H9 (cell line): ENCODE data around the gene GNA15. TPM values are rescaled to one million over a fixed set of nuclear protein-coding genes. Genes with fewer than 3 reads are reported as not detected.

Experiments
- DNase-seq: peaks from one replicate; pipeline ENCODE4 v3.0.0-alpha.2; 2017
- H2AFZ ChIP-seq: one replicate; pipeline ENCODE4 v1.6.1; 2013; ENCODE audit warnings: mild to moderate bottlenecking, low read length, control low read depth, moderate library complexity
- H2AK5ac ChIP-seq: 2 replicates; pipeline ENCODE4 v1.6.1; 2013; ENCODE audit warnings: low read length, control low read depth, mixed read lengths; ENCODE audit not compliant: insufficient read length
- H2BK120ac ChIP-seq: one replicate; pipeline ENCODE4 v1.6.1; 2013; ENCODE audit warnings: low read depth, mild to moderate bottlenecking, low read length, control low read depth, inconsistent platforms; ENCODE audit not compliant: poor library complexity, severe bottlenecking
- H2BK12ac ChIP-seq: 2 replicates; pipeline ENCODE4 v1.6.1; 2013; ENCODE audit warnings: low read length, control low read depth, mixed read lengths, low read depth; ENCODE audit not compliant: insufficient read length
- H2BK15ac ChIP-seq: 2 replicates; pipeline ENCODE4 v1.6.1; 2013; ENCODE audit warnings: low read depth, low read length, control low read depth
- H2BK20ac ChIP-seq: one replicate; pipeline ENCODE4 v1.6.1; 2013; ENCODE audit warnings: low read depth, mild to moderate bottlenecking, low read length, control low read depth, inconsistent platforms; ENCODE audit not compliant: poor library complexity, severe bottlenecking
- H2BK5ac ChIP-seq: 2 replicates; pipeline ENCODE4 v1.6.1; 2013; ENCODE audit warnings: low read length, control low read depth, mixed read lengths; ENCODE audit not compliant: insufficient read length
- H3K14ac ChIP-seq: 2 replicates; pipeline ENCODE4 v1.6.1; 2013; ENCODE audit warnings: low read length, control low read depth; ENCODE audit not compliant: insufficient read depth
- H3K18ac ChIP-seq: 2 replicates; pipeline ENCODE4 v1.6.1; 2013; ENCODE audit warnings: low read depth, mild to moderate bottlenecking, mixed read lengths, low read length, control low read depth; ENCODE audit not compliant: insufficient read length
- H3K23ac ChIP-seq: 2 replicates; pipeline ENCODE4 v1.6.1; 2013; ENCODE audit warnings: low read length, control low read depth, mixed read lengths, low read depth; ENCODE audit not compliant: insufficient read length
- H3K23me2 ChIP-seq: 2 replicates; pipeline ENCODE4 v1.6.1; 2013; ENCODE audit warnings: low read depth, mild to moderate bottlenecking, mixed read lengths, low read length, control low read depth; ENCODE audit not compliant: insufficient read length, poor library complexity, severe bottlenecking
- H3K27ac ChIP-seq: 2 replicates; pipeline ENCODE4 v1.5.1; 2013; ENCODE audit warnings: low read length, control low read depth, mixed read lengths, low read depth; ENCODE audit not compliant: insufficient read length
- H3K27me3 ChIP-seq: 2 replicates; pipeline ENCODE4 v1.6.1; 2013; ENCODE audit warnings: low read length, control low read depth, inconsistent platforms; ENCODE audit not compliant: insufficient read depth
- H3K4ac ChIP-seq: 2 replicates; pipeline ENCODE4 v1.6.1; 2013; ENCODE audit warnings: low read depth, mild to moderate bottlenecking, control low read depth, inconsistent platforms, low read length, moderate library complexity
- H3K4me1 ChIP-seq: 2 replicates; pipeline ENCODE4 v1.6.1; 2013; ENCODE audit warnings: low read length, control low read depth, inconsistent platforms; ENCODE audit not compliant: insufficient read depth
- H3K4me2 ChIP-seq: 2 replicates; pipeline ENCODE4 v1.6.1; 2013; ENCODE audit warnings: low read length, control low read depth, mixed read lengths; ENCODE audit not compliant: insufficient read length, insufficient read depth
- H3K56ac ChIP-seq: 2 replicates; pipeline ENCODE4 v1.6.1; 2013; ENCODE audit warnings: low read depth, mild to moderate bottlenecking, mixed read lengths, low read length, control low read depth; ENCODE audit not compliant: insufficient read length
- H3K79me1 ChIP-seq: 2 replicates; pipeline ENCODE4 v1.6.1; 2013; ENCODE audit warnings: low read depth, mild to moderate bottlenecking, moderate library complexity, low read length, control low read depth, inconsistent platforms; ENCODE audit not compliant: insufficient read depth, poor library complexity, severe bottlenecking
- H3K79me2 ChIP-seq: 2 replicates; pipeline ENCODE4 v1.6.1; 2013; ENCODE audit warnings: low read length, control low read depth, inconsistent platforms; ENCODE audit not compliant: insufficient read depth
- H3K9ac ChIP-seq: 2 replicates; pipeline ENCODE4 v1.6.1; 2013; ENCODE audit warnings: low read length, control low read depth, mixed read lengths; ENCODE audit not compliant: insufficient read length; ENCODE audit errors: extremely low read depth
- H3K9me3 ChIP-seq: one replicate; pipeline ENCODE4 v1.6.1; 2013; ENCODE audit warnings: low read depth, low read length, inconsistent platforms; ENCODE audit not compliant: control insufficient read depth
- H3T11ph ChIP-seq: one replicate; pipeline ENCODE4 v1.6.1; 2013; ENCODE audit warnings: mild to moderate bottlenecking, low read length, control low read depth, inconsistent platforms
- H4K20me1 ChIP-seq: one replicate; pipeline ENCODE4 v1.6.1; 2013; ENCODE audit not compliant: control insufficient read depth, insufficient read length, insufficient read depth
- H4K5ac ChIP-seq: 2 replicates; pipeline ENCODE4 v1.6.1; 2013; ENCODE audit warnings: low read depth, mild to moderate bottlenecking, mixed read lengths, low read length, control low read depth; ENCODE audit not compliant: insufficient read length
- H4K8ac ChIP-seq: replicated peaks from 2 replicates; pipeline ENCODE4 v1.6.1; 2013; ENCODE audit warnings: low read length, control low read depth, mixed read lengths, low read depth; ENCODE audit not compliant: insufficient read length
- H4K91ac ChIP-seq: 2 replicates; pipeline ENCODE4 v1.6.1; 2013; ENCODE audit warnings: low read depth, mild to moderate bottlenecking, moderate library complexity, mixed read lengths, low read length, control low read depth; ENCODE audit not compliant: insufficient read length
- H3K27ac Mint-ChIP-seq, 3 experiments: 2 replicates in 2 of 3; 3 replicates in 1 of 3; pipeline ENCODE4 v1.8.0; 2020 to 2021; ENCODE audit warnings: mixed read lengths in 3 of 3, mild to moderate bottlenecking in 1 of 3, moderate library complexity in 1 of 3
- H3K27me3 Mint-ChIP-seq: 2 replicates; pipeline ENCODE4 v1.8.0; 2021; ENCODE audit warnings: low read depth, mild to moderate bottlenecking, moderate library complexity, mixed read lengths
- H3K36me3 Mint-ChIP-seq, 3 experiments: 2 replicates in 2 of 3; 3 replicates in 1 of 3; pipeline ENCODE4 v1.8.0; 2020 to 2021; ENCODE audit warnings: low read depth in 3 of 3, mixed read lengths in 3 of 3; ENCODE audit not compliant: insufficient read depth in 1 of 3
- H3K4me1 Mint-ChIP-seq, 2 experiments: 2 replicates each; pipeline ENCODE4 v1.8.0; 2020; ENCODE audit warnings: mixed read lengths in 2 of 2
- H3K4me3 Mint-ChIP-seq, 2 experiments: 2 replicates in 1 of 2; 3 replicates in 1 of 2; pipeline ENCODE4 v1.8.0; 2020 to 2021; ENCODE audit warnings: mild to moderate bottlenecking in 2 of 2, mixed read lengths in 2 of 2, moderate library complexity in 1 of 2
- H3K9me3 Mint-ChIP-seq, 2 experiments: 2 replicates in 1 of 2; 3 replicates in 1 of 2; pipeline ENCODE4 v1.8.0; 2020; ENCODE audit warnings: mild to moderate bottlenecking in 2 of 2, mixed read lengths in 2 of 2, moderate library complexity in 1 of 2
- WGBS: extraction: QIAGEN DNeasy Blood & Tissue Kit; methylation state at CpG from one replicate; pipeline ENCODE4 v1.1.7; 2013; ENCODE audit warnings: missing lambda C conversion rate, low lambda C conversion rate, mixed read lengths; ENCODE audit not compliant: insufficient read length; ENCODE audit errors: extremely low coverage; 5-methylcytosine and 5-hydroxymethylcytosine counted together
- total RNA-seq: library from RNA; stranded (reverse); gene quantifications from 2 replicates; pipeline ENCODE4 v1.2.1, GENCODE V29; 2021
- TF ChIP-seq, protein P1 (sequence below): fragments of 200-600 bp; sonication (generic); conservative IDR thresholded peaks from 3 replicates; pipeline ENCODE4 v1.8.0; 2021; ENCODE audit warnings: antibody characterized with exemption, mild to moderate bottlenecking

Gene GNA15
- total RNA-seq, 1 experiment from 2014 or later, result not detected

- H3K27me3 Mint-ChIP-seq, result no peaks in the 10 kb centered on the region
- WGBS, result no CpG with 5 or more reads among the region's 43 CpGs
- H4K5ac ChIP-seq, result no peak overlapping the region
- TF ChIP-seq, protein P1, sequence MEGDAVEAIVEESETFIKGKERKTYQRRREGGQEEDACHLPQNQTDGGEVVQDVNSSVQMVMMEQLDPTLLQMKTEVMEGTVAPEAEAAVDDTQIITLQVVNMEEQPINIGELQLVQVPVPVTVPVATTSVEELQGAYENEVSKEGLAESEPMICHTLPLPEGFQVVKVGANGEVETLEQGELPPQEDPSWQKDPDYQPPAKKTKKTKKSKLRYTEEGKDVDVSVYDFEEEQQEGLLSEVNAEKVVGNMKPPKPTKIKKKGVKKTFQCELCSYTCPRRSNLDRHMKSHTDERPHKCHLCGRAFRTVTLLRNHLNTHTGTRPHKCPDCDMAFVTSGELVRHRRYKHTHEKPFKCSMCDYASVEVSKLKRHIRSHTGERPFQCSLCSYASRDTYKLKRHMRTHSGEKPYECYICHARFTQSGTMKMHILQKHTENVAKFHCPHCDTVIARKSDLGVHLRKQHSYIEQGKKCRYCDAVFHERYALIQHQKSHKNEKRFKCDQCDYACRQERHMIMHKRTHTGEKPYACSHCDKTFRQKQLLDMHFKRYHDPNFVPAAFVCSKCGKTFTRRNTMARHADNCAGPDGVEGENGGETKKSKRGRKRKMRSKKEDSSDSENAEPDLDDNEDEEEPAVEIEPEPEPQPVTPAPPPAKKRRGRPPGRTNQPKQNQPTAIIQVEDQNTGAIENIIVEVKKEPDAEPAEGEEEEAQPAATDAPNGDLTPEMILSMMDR, result no peak
- H2BK5ac ChIP-seq, result no peak overlapping the region
- no peak overlapping the region for H2BK12ac ChIP-seq
- no peaks in the 10 kb centered on the region for H3K4me1 Mint-ChIP-seq
- H3K79me1 ChIP-seq, result no peaks in the 10 kb centered on the region
- no peak overlapping the region for H3K23ac ChIP-seq
- no peak overlapping the region for H3K4me3 Mint-ChIP-seq
- no peaks in the 10 kb centered on the region for H3K23me2 ChIP-seq
- H3K79me2 ChIP-seq, result no peaks in the 10 kb centered on the region
- no peak overlapping the region for H3T11ph ChIP-seq
- H3K9me3 ChIP-seq, result no peaks in the 10 kb centered on the region
- no peak overlapping the region for H2AK5ac ChIP-seq
- DNase-seq, result no peak
- no peak overlapping the region for H4K91ac ChIP-seq
- H3K4ac ChIP-seq, result no peak overlapping the region
- H2AFZ ChIP-seq, result no peak overlapping the region
- H3K4me1 ChIP-seq, result no peaks in the 10 kb centered on the region
- H3K27ac ChIP-seq, result no peak overlapping the region
- H3K36me3 Mint-ChIP-seq, result peaks cover 3 to 38% (median 14%) of the 10 kb centered on the region in 3 experiments; a peak in 6 of 7 replicates
- no peak overlapping the region for H2BK15ac ChIP-seq
- no peaks in the 10 kb centered on the region for H3K9me3 Mint-ChIP-seq
- H2BK120ac ChIP-seq, result no peak overlapping the region
- no peak overlapping the region for H3K56ac ChIP-seq
- no peaks in the 10 kb centered on the region for H3K27me3 ChIP-seq
- H2BK20ac ChIP-seq, result no peak overlapping the region
- H3K27ac Mint-ChIP-seq, result no peak overlapping the region
- no peak overlapping the region for H3K9ac ChIP-seq
- no peak overlapping the region for H3K4me2 ChIP-seq
- no peak overlapping the region for H4K8ac ChIP-seq
- H3K14ac ChIP-seq, result no peak overlapping the region
- no peak overlapping the region for H3K18ac ChIP-seq
- no peaks in the 10 kb centered on the region for H4K20me1 ChIP-seq
These were observed 68.2 kb downstream of the GNA15 start for GRCh38 chr19:3203805-3204645.
